NCI-H2171 (cell line): ENCODE measurements around the gene ELF2.
"Not testable (repeated sequence)": the region's sequence is repeated elsewhere in the genome, so short reads cannot be mapped to it uniquely, and the experiment has no call there.

ENCODE experiments used
- DNase-seq: peaks from one replicate; lab custom pipeline; 2025; lab: John Stamatoyannopoulos, UW

Gene ELF2

GRCh38 chr4:139184129-139184528 lies 7.1 kb upstream of the ELF2 start:
- DNase-seq = no peak

- peak; percentile 81 for DNase-seq
Observed at GRCh38 chr4:139177869-139178619, 1.0 kb upstream of the ELF2 start.

GRCh38 chr4:139176302-139177048 lies 543 bp downstream of the ELF2 start:
- peak; percentile 25 for DNase-seq

DNA sequence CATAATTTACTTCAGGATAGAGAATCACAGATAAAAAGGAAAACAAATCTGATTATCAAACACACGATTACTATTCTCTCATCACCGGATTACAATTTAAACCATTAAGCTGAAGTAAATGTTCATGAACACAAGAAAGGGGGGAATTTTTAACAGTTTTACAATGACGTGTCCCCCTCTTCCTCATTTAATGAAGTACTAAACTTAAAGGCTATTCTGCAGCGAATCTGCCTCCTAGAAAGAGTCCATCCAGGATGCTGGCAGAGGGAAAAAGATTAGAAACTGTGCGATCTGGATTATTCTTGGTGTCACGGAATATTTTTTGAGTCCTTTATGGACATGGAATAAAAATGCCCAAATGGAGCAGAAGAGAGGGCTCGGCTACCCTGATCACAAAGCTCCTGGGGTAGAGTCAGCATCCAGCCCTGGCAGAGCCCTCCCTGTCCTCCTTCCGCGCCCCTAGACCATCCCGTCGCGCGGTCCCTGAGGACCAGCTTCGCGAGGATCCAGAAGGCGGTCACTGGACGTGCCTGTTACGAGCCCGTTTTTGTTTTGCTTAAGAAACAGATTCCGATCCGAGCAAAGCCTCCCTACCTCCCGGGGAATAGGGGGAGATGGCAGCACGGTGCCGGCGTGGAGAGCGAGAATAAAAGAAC lies 1.2 kb downstream of the ELF2 start:
- DNase-seq = no peak

GRCh38 chr4:139171876-139172691 lies 4.9 kb downstream of the ELF2 start:
- DNase-seq = no peak

GRCh38 chr4:139170932-139171331 lies 6.1 kb downstream of the ELF2 start:
- no peak for DNase-seq

- no peak for DNase-seq
Observed at GRCh38 chr4:139167774-139168444, 9.1 kb downstream of the ELF2 start.

- no peak for DNase-seq
Observed at GRCh38 chr4:139164731-139165130, 12.3 kb downstream of the ELF2 start.

GRCh38 chr4:139163806-139164206 lies 13.2 kb downstream of the ELF2 start:
- no peak for DNase-seq

GRCh38 chr4:139157977-139158376 lies 19.0 kb downstream of the ELF2 start:
- not testable (repeated sequence) for DNase-seq

- no peak for DNase-seq
Observed at GRCh38 chr4:139154952-139155557, 22.0 kb downstream of the ELF2 start.

- DNase-seq = no peak
Observed at GRCh38 chr4:139154538-139154937, 22.5 kb downstream of the ELF2 start.

DNA sequence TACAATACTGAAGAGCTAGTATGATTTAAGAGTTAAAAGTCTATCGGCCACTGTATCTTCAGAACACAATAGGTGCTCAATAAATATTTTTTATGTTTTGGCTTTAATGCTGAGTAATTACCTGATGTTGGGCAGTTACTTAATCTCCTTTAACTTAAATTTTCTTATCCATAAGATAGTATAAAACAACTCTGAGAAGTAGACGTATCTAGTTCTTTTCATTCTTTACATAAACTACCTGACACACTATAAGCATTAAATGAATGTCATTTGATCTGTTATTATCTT lies 22.9 kb downstream of the ELF2 start:
- no peak for DNase-seq

DNA sequence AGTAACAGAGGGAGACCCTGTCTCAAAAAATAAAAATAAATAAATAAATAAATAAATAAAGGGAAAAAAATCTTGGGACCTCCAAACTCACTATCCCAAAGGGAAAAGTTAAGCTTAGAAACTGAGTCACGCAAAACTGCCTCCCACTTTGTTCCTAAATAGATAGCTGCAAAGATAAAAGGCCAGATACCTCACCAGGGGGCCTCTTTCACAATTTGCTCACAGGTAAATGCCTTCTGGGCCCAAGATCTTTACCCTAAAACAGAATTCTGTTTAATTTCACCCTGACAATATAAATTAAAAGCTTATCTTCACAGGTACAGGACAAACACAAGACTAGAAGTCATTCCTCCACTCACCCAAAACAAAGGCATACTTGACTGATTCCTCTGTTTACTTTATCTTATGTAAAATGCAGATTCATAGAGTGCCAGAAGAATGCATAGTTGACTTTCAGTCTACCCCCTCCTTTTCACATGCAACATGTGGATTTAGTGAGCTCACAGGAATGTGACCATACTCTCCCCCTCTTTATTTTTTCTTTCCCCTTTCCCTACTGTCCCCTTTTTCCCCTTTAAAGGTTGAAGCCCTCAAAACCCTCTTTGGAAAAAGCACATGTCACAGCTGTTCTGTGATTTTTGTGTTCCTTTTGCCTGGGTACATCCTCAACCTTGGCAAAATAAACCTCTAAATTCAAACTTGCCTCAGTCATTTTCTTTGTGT lies 23.4 kb downstream of the ELF2 start:
- DNase-seq = no peak

GRCh38 chr4:139152249-139152648 lies 24.8 kb downstream of the ELF2 start:
- DNase-seq = no peak

GRCh38 chr4:139146926-139147629 lies 29.9 kb downstream of the ELF2 start:
- no peak for DNase-seq

- DNase-seq = no peak
Observed at GRCh38 chr4:139145552-139145932, 31.5 kb downstream of the ELF2 start.

- DNase-seq = peak; percentile 62
Observed at GRCh38 chr4:139144911-139145551, 32.0 kb downstream of the ELF2 start.

- peak; percentile 15 for DNase-seq
Observed at GRCh38 chr4:139144161-139144859, 32.7 kb downstream of the ELF2 start.
